ENCODE results near the gene ZNF530. TPM values are rescaled to one million over a fixed set of nuclear protein-coding genes. Genes with fewer than 3 reads are reported as not detected.

The ZNF530 gene
- total and polyA plus RNA-seq, 2 experiments from 2014 or later, result 3.3 to 11.2 TPM

DNA sequence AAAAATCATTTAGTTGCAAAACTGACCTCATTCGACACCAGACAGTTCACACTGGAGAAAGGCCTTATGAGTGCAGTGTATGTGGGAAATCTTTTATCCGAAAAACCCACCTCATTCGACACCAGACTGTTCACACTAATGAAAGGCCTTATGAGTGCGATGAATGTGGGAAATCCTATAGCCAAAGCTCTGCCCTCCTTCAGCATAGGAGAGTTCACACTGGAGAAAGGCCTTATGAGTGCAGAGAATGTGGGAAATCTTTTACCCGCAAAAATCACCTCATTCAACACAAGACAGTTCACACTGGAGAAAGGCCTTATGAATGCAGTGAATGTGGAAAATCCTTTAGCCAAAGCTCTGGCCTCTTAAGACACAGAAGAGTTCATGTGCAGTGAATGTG lies 7.2 kb downstream of the ZNF530 start:
- H3K4me1 ChIP-seq (ENCODE audit: insufficient read depth), result no peaks in the 10 kb centered on the region
- H3K4me3 ChIP-seq, result no peak overlapping the region
- H3K27me3 ChIP-seq (ENCODE audit: insufficient read depth), result no peaks in the 10 kb centered on the region
- H3K79me2 ChIP-seq (replicated peaks; ENCODE audit: insufficient read depth), result no peaks in the 10 kb centered on the region
- Mint-ChIP-seq H3K27ac (no peak overlapping the region), H3K36me3 (ENCODE audit: low read depth) (peaks cover 58% of the 10 kb centered on the region), H3K4me1 (no peaks in the 10 kb centered on the region), H3K9me3 (peaks cover 3% of the 10 kb centered on the region), H3K4me3 (no peak overlapping the region), H3K27me3 (ENCODE audit: insufficient read depth, low read depth, poor library complexity) (peaks cover 2% of the 10 kb centered on the region)
- TF ChIP-seq, protein P1, sequence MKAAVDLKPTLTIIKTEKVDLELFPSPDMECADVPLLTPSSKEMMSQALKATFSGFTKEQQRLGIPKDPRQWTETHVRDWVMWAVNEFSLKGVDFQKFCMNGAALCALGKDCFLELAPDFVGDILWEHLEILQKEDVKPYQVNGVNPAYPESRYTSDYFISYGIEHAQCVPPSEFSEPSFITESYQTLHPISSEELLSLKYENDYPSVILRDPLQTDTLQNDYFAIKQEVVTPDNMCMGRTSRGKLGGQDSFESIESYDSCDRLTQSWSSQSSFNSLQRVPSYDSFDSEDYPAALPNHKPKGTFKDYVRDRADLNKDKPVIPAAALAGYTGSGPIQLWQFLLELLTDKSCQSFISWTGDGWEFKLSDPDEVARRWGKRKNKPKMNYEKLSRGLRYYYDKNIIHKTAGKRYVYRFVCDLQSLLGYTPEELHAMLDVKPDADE (IDR thresholded peaks at IDR 0.05), result no peak
- no peak for TF ChIP-seq EZH2phosphoT487 (IDR thresholded peaks at IDR 0.05; ENCODE audit: unreplicated experiment)
- TF ChIP-seq CREB1 (CRISPR knock-in tag; IDR thresholded peaks at IDR 0.05; ENCODE audit: low read depth), result no peak
- no peak for TF ChIP-seq JUNB (IDR thresholded peaks at IDR 0.05; ENCODE audit: unreplicated experiment)
- H3K4me2 ChIP-seq, result no peak overlapping the region
- peaks cover 10% of the 10 kb centered on the region; the same call in 1 of the 2 replicates for H3K36me3 ChIP-seq (ENCODE audit: insufficient read depth)
- no peak for DNase-seq (ENCODE audit: low spot score)
- no peaks in the 10 kb centered on the region; the same call in 1 of the 2 replicates for H3K9me2 ChIP-seq (ENCODE audit: insufficient read depth)
- H3F3A ChIP-seq (replicated peaks; ENCODE audit: low read depth), result no peaks in the 10 kb centered on the region
- no peak overlapping the region for H3K27ac ChIP-seq (ENCODE audit: low read depth)
- no peak overlapping the region for H2AFZ ChIP-seq
- ATAC-seq, result no peak
- no peaks in the 10 kb centered on the region for H4K20me1 ChIP-seq (replicated peaks; ENCODE audit: insufficient read depth)

DNA sequence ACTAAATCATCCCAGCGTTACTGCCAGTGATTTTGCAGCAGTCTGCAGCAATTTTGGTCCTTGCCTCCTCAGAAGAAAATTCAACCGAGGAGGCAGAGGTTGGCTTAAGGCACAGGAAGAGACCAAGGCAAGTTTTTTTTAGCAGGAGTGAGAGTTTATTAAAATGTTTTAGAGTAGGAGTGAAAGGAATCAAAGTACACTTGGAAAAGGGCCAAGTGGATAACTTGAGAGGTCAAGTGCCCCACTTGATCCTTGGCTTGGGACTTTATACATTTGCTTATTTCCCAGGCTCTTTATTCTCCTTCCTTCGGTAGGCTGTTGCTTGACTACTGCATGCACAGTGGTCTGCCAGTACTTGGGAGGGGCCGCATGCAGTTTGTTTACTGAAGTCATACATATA lies 11.4 kb downstream of the ZNF530 start:
- no peaks in the 10 kb centered on the region for H4K20me1 ChIP-seq (replicated peaks; ENCODE audit: insufficient read depth)
- peaks cover 25% of the 10 kb centered on the region for H3K9me3 Mint-ChIP-seq
- H3F3A ChIP-seq (replicated peaks; ENCODE audit: low read depth), result no peaks in the 10 kb centered on the region
- no peak for DNase-seq (ENCODE audit: low spot score)
- no peak overlapping the region for H3K27ac Mint-ChIP-seq
- no peak for ATAC-seq
- peaks cover 49% of the 10 kb centered on the region for H3K36me3 Mint-ChIP-seq (ENCODE audit: low read depth)
- H3K4me2 ChIP-seq, result no peak overlapping the region
- no peak overlapping the region for H2AFZ ChIP-seq
- H3K27me3 ChIP-seq (ENCODE audit: insufficient read depth), result no peaks in the 10 kb centered on the region
- peaks cover 13% of the 10 kb centered on the region for H3K27me3 Mint-ChIP-seq (ENCODE audit: insufficient read depth, low read depth, poor library complexity)
- 0 out of 2 replicates have a peak, but pooled peaks cover 3% of the 10 kb centered on the region for H3K4me1 ChIP-seq (ENCODE audit: insufficient read depth)
- no peak for TF ChIP-seq EZH2phosphoT487 (IDR thresholded peaks at IDR 0.05; ENCODE audit: unreplicated experiment)
- TF ChIP-seq, protein P2, sequence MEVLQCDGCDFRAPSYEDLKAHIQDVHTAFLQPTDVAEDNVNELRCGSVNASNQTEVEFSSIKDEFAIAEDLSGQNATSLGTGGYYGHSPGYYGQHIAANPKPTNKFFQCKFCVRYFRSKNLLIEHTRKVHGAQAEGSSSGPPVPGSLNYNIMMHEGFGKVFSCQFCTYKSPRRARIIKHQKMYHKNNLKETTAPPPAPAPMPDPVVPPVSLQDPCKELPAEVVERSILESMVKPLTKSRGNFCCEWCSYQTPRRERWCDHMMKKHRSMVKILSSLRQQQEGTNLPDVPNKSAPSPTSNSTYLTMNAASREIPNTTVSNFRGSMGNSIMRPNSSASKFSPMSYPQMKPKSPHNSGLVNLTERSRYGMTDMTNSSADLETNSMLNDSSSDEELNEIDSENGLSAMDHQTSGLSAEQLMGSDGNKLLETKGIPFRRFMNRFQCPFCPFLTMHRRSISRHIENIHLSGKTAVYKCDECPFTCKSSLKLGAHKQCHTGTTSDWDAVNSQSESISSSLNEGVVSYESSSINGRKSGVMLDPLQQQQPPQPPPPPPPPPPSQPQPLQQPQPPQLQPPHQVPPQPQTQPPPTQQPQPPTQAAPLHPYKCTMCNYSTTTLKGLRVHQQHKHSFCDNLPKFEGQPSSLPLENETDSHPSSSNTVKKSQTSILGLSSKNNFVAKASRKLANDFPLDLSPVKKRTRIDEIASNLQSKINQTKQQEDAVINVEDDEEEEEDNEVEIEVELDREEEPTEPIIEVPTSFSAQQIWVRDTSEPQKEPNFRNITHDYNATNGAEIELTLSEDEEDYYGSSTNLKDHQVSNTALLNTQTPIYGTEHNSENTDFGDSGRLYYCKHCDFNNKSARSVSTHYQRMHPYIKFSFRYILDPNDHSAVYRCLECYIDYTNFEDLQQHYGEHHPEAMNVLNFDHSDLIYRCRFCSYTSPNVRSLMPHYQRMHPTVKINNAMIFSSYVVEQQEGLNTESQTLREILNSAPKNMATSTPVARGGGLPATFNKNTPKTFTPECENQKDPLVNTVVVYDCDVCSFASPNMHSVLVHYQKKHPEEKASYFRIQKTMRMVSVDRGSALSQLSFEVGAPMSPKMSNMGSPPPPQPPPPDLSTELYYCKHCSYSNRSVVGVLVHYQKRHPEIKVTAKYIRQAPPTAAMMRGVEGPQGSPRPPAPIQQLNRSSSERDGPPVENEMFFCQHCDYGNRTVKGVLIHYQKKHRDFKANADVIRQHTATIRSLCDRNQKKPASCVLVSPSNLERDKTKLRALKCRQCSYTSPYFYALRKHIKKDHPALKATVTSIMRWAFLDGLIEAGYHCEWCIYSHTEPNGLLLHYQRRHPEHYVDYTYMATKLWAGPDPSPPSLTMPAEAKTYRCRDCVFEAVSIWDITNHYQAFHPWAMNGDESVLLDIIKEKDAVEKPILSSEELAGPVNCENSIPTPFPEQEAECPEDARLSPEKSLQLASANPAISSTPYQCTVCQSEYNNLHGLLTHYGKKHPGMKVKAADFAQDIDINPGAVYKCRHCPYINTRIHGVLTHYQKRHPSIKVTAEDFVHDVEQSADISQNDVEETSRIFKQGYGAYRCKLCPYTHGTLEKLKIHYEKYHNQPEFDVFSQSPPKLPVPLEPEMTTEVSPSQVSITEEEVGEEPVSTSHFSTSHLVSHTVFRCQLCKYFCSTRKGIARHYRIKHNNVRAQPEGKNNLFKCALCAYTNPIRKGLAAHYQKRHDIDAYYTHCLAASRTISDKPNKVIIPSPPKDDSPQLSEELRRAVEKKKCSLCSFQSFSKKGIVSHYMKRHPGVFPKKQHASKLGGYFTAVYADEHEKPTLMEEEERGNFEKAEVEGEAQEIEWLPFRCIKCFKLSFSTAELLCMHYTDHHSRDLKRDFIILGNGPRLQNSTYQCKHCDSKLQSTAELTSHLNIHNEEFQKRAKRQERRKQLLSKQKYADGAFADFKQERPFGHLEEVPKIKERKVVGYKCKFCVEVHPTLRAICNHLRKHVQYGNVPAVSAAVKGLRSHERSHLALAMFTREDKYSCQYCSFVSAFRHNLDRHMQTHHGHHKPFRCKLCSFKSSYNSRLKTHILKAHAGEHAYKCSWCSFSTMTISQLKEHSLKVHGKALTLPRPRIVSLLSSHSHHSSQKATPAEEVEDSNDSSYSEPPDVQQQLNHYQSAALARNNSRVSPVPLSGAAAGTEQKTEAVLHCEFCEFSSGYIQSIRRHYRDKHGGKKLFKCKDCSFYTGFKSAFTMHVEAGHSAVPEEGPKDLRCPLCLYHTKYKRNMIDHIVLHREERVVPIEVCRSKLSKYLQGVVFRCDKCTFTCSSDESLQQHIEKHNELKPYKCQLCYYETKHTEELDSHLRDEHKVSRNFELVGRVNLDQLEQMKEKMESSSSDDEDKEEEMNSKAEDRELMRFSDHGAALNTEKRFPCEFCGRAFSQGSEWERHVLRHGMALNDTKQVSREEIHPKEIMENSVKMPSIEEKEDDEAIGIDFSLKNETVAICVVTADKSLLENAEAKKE (CRISPR knock-in tag; IDR thresholded peaks at IDR 0.05), result no peak
- no peak for TF ChIP-seq ZNF331 (CRISPR knock-in tag; IDR thresholded peaks at IDR 0.05; ENCODE audit: low read depth)
- no peak for TF ChIP-seq ZNF114 (CRISPR knock-in tag; IDR thresholded peaks at IDR 0.05)
- no peak for TF ChIP-seq JUNB (IDR thresholded peaks at IDR 0.05; ENCODE audit: unreplicated experiment)
- TF ChIP-seq, protein P3, sequence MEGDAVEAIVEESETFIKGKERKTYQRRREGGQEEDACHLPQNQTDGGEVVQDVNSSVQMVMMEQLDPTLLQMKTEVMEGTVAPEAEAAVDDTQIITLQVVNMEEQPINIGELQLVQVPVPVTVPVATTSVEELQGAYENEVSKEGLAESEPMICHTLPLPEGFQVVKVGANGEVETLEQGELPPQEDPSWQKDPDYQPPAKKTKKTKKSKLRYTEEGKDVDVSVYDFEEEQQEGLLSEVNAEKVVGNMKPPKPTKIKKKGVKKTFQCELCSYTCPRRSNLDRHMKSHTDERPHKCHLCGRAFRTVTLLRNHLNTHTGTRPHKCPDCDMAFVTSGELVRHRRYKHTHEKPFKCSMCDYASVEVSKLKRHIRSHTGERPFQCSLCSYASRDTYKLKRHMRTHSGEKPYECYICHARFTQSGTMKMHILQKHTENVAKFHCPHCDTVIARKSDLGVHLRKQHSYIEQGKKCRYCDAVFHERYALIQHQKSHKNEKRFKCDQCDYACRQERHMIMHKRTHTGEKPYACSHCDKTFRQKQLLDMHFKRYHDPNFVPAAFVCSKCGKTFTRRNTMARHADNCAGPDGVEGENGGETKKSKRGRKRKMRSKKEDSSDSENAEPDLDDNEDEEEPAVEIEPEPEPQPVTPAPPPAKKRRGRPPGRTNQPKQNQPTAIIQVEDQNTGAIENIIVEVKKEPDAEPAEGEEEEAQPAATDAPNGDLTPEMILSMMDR (conservative IDR thresholded peaks at IDR 0.05; ENCODE audit: low read depth in 2 of 2), result no peak
- no peak for TF ChIP-seq STAT1 (IDR thresholded peaks at IDR 0.05; ENCODE audit: unreplicated experiment)
- TF ChIP-seq NANOG (IDR thresholded peaks at IDR 0.05; ENCODE audit: borderline replicate concordance), result no peak
- peaks cover 14% of the 10 kb centered on the region; the same call in 1 of the 2 replicates for H3K36me3 ChIP-seq (ENCODE audit: insufficient read depth)
- no peak overlapping the region for H3K4me3 ChIP-seq
- H3K27ac ChIP-seq (ENCODE audit: low read depth), result no peak overlapping the region
- peaks cover 8% of the 10 kb centered on the region; the same call in 1 of the 3 replicates for H3K4me1 Mint-ChIP-seq
- H3K9me2 ChIP-seq (ENCODE audit: insufficient read depth), result peaks cover 18% of the 10 kb centered on the region
- H3K79me2 ChIP-seq (replicated peaks; ENCODE audit: insufficient read depth), result peaks cover 20% of the 10 kb centered on the region
- no peak overlapping the region for H3K4me3 Mint-ChIP-seq

Measured in GM23338 (cell line).